MG63 (cell line): ENCODE measurements around the gene CYTH1. TPM values are rescaled to one million over a fixed set of nuclear protein-coding genes. Genes with fewer than 3 reads are reported as not detected.

ENCODE experiments used
- DNase-seq: peaks from one replicate; pipeline ENCODE4 v3.0.0-alpha.2; 2020
- H3K27me3 ChIP-seq: fragments of 250-450 bp; sonication (Bioruptor Pico); 2 replicates; pipeline ENCODE4 v1.5.1; 2020; ENCODE audit warnings: mild to moderate bottlenecking, moderate library complexity
- H3K36me3 ChIP-seq: fragments of 250-450 bp; sonication (Bioruptor Pico); 2 replicates; pipeline ENCODE4 v1.5.1; 2020; ENCODE audit warnings: mild to moderate bottlenecking, moderate library complexity
- H3K4me3 ChIP-seq: fragments of 250-450 bp; sonication (Bioruptor Pico); 2 replicates; pipeline ENCODE4 v1.5.1; 2020; ENCODE audit warnings: mild to moderate bottlenecking, moderate library complexity
- H3K9me3 ChIP-seq: fragments of 250-450 bp; sonication (Bioruptor Pico); 2 replicates; pipeline ENCODE4 v1.5.1; 2020; ENCODE audit warnings: mild to moderate bottlenecking, moderate library complexity
- total RNA-seq: library from RNA; depleted of rRNA; stranded (reverse); fragments of >200 nt; shearing (Covaris generic); gene quantifications from 2 replicates; pipeline ENCODE4 v1.2.3, GENCODE V29; 2014; ENCODE audit warnings: low replicate concordance

Gene CYTH1
- total RNA-seq, 1 experiment from 2014 or later = 11.2 TPM

DNA sequence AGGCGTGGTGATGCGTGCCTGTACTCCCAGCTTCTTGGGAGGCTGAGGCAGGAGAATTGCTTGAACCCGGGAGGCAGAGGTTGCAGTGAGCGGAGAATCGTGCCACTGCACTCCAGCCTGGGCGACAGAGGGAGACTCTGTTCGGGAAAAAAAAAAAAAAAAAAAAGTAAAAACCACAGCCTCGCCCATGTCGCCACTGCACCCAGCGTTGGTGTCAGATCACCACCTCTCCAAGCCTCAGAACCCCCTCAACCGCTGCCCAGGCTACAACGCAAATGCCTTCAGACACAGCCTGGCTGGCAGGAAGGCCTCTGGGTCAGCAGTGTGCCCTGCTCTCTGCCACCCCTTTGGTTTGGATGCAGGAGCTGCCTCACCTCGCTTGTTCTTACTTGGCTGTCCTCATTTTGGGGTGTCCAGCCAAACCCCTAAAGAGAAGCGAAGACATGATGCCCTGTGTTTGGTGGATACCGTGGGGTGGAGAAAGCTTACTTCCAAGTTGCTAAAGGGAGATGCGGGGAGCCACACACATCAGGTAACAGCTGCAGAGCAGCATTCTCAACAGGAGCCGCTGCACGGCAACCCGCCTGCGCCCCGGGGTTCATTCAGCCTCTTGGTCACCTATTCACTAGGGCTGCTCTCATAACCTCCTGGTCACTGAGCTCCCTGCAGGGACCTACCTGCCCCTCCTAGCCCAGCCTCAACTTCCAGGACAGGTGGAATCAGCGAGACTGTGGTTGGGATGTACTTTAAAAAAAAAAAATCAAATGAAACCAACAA, 13.0 kb upstream of the CYTH1 start:
- Histone ChIP-seq H3K27me3 (no peaks in the 10 kb centered on the region), H3K4me3 (no peak overlapping the region), H3K9me3 (no peaks in the 10 kb centered on the region), H3K36me3 (peaks cover 88% of the 10 kb centered on the region)
- DNase-seq = no peak

DNA sequence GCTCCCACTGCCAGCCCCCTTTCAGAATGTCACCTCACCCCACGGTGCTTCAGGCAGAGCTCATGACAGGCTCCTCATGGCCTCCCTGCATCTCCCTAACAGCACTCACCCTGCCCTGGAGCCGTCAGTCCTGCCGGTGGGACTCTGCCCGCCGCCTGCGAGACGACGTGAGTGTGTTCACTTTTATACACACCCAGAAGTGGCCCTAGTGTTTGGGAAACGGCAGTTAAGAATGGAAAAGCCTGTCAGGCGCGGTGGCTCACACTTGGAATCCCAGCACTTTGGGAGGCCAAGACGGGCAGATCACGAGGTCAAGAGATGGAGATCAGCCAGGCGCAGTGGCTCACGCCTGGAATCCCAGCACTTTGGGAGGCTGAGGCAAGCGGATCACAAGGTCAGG, 12.3 kb upstream of the CYTH1 start:
- Histone ChIP-seq H3K4me3 (no peak overlapping the region), H3K27me3 (no peaks in the 10 kb centered on the region), H3K36me3 (peaks cover 86% of the 10 kb centered on the region), H3K9me3 (no peaks in the 10 kb centered on the region)
- no peak for DNase-seq

DNA sequence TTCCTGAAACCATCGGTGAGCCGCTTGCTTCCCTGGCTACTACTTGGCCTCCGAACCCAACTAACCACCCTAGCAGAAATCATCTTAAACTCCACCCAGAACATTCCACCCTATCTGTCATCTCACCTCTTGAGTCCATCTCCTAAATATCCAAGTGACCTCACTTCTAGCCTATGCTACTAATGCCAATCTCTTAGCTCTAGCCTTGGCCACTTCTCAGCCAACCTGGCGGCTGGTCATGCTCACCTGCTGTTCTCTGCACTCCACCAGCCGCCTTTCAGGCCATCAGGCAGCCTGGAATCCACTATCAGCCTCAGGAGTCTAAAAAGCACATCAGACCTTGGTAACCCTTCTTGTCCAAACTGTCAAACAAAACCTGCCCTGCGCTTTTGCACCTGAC, 11.9 kb upstream of the CYTH1 start:
- Histone ChIP-seq H3K36me3 (peaks cover 82% of the 10 kb centered on the region), H3K4me3 (no peak overlapping the region)

DNA sequence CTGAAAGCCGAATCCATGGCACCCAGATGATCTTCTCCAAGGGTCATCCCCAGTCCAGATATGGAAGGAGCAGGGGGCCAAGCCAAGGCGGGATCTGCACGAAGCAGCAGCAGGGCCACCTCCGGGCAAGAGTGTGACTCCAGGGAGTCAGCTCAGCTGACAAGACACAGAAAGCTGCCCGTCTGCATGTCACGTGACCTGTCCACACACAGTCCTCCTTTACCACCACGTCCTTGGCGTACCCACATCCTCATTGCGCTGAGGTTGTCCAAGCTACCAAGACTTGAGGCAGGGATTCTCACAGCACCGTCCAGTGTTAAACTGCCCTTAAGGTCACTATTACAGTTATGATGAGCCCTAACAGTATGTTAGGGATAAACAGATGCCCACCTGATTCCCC, 11.3 kb upstream of the CYTH1 start:
- Histone ChIP-seq H3K4me3 (no peak overlapping the region), H3K9me3 (no peaks in the 10 kb centered on the region), H3K36me3 (peaks cover 80% of the 10 kb centered on the region), H3K27me3 (no peaks in the 10 kb centered on the region)
- DNase-seq = no peak

More for the DNA sequence above, 11.9 kb upstream of the CYTH1 start:
- no peak for DNase-seq
- Histone ChIP-seq H3K27me3 (no peaks in the 10 kb centered on the region), H3K9me3 (no peaks in the 10 kb centered on the region)

DNA sequence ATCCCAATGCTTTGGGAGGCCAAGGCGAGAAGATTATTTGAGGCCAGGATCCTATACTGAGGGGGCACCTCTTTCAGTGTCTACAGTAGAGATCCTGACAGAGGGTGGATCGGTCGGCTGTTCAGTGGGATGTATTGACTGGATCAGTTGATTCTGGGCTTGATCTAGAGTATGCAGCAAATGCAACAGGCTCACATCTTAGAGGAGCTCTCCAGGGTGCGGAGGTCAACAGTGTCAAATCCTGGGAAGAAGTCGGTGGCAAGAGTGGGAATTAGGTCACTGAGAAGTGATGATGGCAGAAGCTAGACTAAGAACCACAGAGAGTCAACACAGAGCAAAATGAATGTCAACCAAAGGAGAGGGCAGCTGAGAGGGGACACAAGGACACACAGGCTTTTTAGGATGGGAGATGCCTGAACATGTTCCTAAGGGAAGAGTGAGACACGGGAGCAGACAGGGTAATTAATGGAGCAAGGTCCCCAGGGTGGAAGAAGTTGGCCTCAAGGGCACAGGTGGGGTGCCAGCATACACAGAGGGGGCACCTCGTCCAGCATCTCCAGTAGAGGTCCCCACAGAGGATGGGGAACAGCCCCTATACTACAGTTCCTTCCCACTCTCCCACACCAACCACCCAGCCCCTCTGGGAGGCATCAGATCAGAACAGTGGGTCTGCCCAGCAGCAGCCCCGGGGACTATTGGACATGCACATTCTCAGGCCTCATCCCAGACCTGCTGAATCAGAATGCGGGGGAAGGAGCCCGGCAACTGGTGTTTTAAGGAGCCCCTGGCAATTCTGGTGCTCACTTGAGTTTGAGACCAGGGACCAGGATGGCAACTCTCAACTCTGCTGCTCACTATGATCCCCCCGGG, 10.0 kb upstream of the CYTH1 start:
- H3K36me3 ChIP-seq = peaks cover 72% of the 10 kb centered on the region
- H3K4me3 ChIP-seq = no peak overlapping the region
- no peaks in the 10 kb centered on the region for H3K9me3 ChIP-seq
- no peaks in the 10 kb centered on the region for H3K27me3 ChIP-seq
- no peak for DNase-seq

DNA sequence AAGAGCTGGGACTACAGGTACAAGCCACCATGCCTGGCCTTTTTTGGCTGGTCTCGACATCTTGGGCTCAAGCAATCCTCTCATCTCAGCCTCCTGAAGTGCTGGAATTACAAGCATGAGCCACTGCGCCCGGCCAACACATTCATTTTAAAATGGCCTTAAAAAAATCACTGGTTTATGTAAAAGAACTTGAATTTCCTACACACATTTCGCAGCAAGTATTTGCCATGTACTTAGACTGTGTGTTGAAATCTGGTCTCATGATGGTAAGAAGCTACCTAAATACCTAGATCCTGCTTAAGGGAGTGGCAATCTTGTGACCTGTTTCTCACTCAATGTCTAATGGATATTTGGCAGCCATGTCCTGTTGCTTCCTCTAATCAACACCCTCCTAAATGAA, 8.5 kb upstream of the CYTH1 start:
- Histone ChIP-seq H3K4me3 (no peak overlapping the region), H3K9me3 (no peaks in the 10 kb centered on the region), H3K36me3 (peaks cover 59% of the 10 kb centered on the region), H3K27me3 (no peaks in the 10 kb centered on the region)
- DNase-seq = no peak

DNA sequence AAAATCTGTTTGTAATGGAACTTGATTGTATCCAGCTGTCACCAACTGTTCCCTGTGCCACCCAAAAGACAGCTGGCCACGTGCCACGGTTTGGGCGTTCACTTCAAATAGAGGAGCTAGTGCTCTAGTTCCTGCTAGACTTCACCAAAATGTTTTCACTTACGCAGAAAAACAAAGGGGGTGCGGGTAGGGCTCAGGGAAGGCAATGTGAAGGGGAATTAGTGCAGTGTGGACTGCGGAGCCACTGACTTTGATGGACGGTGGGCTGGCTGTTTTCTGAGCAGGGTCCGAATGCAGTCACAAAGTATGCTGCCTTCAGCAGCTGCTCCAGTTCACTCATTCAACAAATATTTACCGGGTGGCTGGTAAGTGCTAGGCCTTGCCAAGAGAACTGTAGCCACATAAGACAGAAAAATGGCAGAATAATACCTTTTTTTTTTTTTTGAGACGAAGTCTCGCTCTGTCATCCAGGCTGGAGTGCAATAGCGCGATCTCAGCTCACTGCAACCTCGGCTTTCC, 7.6 kb upstream of the CYTH1 start:
- no peak overlapping the region for H3K4me3 ChIP-seq

DNA sequence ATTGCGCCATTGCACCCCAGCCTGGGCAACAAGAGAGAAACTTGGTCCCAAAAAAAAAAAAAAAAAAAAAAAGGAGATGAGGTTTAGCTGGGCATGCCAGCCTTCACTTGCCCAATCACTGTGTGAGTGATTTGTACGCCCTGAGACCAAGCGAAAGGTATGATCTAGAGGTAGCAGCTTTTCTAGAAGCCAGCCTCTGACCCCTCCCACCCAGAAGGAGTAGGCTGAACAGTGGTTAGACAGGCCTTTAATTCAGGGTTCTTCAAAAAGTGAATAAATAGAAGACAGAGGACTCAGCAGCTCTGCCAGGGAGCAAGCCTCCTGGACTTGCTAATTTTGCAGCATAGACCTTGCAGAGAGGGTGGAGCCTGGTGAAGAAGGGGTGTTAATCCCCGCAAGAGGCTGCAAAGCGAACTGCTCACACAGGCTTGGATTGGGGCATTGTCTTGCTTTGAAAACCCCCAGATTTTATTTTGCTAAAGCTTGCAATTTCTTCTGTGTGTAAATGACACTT, 7.1 kb upstream of the CYTH1 start:
- DNase-seq = no peak
- Histone ChIP-seq H3K4me3 (no peak overlapping the region), H3K9me3 (no peaks in the 10 kb centered on the region), H3K36me3 (peaks cover 49% of the 10 kb centered on the region), H3K27me3 (no peaks in the 10 kb centered on the region)

More for the DNA sequence above, 7.6 kb upstream of the CYTH1 start:
- DNase-seq = no peak
- H3K36me3 ChIP-seq = peaks cover 53% of the 10 kb centered on the region
- no peaks in the 10 kb centered on the region for H3K9me3 ChIP-seq
- H3K27me3 ChIP-seq = no peaks in the 10 kb centered on the region

DNA sequence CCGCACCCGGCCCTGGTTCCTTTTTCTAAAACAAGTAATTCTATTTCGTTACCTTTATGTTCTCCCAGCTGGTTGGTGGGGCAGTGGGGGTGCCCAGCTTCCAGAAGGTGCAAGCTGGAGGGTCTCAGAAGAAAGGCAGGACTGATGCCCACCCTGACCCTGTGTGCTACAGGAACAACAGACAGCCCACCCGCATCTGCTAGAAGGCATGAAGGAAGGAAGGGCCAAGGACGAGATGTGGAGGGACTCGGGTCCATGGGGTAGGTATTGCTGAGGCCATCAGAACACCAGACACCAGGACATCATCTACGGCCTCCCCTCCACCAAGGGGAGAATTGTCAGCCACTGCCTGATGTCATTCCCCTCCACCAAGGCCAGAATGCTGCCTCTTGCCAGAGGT, 6.4 kb upstream of the CYTH1 start:
- Histone ChIP-seq H3K27me3 (no peaks in the 10 kb centered on the region), H3K36me3 (peaks cover 42% of the 10 kb centered on the region), H3K4me3 (no peak overlapping the region), H3K9me3 (no peaks in the 10 kb centered on the region)
- no peak for DNase-seq

DNA sequence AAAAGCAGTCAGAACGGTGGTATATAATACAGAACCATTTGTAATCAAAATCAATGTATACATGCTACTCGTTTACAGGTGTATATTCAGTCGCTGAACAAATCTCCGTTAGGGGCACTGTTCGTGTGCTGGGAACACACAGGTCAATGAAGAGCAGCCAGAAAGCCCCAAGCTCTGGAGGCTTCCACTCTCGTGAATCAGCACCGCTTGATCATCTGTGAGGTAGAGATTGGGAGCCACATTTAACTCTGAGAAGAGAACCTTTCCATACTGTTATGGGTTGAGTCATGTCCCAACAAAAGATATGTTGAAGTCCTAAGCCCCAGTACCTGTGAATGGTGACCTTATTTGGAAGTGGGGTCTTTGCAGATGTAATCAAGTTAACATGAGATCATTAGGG, 5.4 kb upstream of the CYTH1 start:
- DNase-seq = no peak
- Histone ChIP-seq H3K36me3 (peaks cover 36% of the 10 kb centered on the region), H3K27me3 (no peaks in the 10 kb centered on the region), H3K4me3 (no peak overlapping the region), H3K9me3 (no peaks in the 10 kb centered on the region)

DNA sequence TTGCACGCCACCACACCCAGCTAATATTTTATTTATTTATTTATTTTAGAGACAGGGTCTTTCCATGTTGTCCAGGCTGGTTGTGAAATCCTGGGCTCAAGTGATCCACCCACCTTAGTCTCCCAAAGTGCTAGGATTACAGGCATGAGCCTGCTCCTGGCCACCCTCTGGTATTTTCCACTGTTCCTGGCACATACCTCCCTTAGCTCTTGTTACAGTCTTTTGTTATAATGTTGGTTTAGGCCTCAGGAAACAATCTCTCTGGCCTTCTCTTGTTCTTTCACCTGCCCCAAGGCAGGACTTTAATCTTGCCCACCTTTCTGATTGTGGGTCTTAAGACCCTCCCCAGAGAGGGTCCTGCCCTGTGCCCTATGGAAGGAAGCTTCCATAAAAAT, 3.6 kb upstream of the CYTH1 start:
- DNase-seq = no peak
- H3K9me3 ChIP-seq = no peaks in the 10 kb centered on the region
- peaks cover 20% of the 10 kb centered on the region for H3K36me3 ChIP-seq
- no peaks in the 10 kb centered on the region for H3K27me3 ChIP-seq
- no peak overlapping the region for H3K4me3 ChIP-seq

DNA sequence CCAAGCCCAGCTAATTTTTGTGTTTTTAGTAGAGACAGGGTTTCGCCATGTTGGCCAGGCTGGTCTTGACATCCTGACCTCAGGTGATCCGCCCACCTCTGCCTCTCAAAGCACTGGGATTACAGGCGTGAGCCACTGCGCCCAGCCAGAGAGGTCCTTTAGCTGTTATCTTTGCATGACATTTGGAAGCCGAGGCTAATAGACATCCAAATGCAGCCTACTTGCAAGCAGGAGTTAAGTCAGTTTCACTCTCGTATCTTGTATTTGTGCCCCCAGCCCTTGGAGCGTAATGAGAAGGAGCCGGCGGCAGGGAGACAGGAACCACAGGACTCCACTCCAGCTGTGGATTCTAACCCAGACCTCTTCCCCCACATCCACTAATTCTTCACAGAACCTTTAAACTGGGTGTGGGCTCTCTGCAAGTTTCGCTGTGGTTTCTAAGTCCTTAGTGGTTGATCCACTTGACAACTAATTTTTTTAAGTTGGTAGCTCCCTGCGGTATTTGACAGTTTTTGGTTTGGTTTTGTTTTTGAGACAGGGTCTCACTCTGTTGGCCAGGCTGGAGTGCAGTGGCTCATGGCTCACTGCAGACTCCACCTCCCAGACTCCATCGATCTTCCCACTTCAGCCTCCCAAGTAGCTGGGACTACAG, 3.1 kb upstream of the CYTH1 start:
- H3K36me3 ChIP-seq = peaks cover 15% of the 10 kb centered on the region
- no peaks in the 10 kb centered on the region for H3K9me3 ChIP-seq
- DNase-seq = no peak
- H3K4me3 ChIP-seq = no peak overlapping the region
- H3K27me3 ChIP-seq = no peaks in the 10 kb centered on the region

DNA sequence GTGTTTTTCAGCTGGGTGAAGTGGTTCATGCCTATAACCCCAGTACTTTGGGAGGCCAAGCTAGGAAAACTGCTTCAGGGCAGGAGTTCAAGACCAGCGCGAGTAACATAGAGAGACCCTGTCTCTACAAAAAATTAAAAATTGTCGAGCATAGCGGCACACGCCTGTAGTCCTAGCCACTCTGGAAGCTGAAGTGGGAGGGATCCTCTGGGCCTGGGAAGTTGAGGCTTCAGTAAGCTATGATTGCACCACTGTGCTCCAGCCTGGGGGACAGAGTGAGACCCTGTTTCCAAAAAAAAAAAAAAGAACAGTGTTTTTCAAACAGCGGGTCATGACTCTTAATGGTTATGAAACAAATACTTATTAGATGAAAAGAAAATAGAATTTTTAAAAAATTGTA, 2.3 kb upstream of the CYTH1 start:
- no peak overlapping the region for H3K4me3 ChIP-seq

DNA sequence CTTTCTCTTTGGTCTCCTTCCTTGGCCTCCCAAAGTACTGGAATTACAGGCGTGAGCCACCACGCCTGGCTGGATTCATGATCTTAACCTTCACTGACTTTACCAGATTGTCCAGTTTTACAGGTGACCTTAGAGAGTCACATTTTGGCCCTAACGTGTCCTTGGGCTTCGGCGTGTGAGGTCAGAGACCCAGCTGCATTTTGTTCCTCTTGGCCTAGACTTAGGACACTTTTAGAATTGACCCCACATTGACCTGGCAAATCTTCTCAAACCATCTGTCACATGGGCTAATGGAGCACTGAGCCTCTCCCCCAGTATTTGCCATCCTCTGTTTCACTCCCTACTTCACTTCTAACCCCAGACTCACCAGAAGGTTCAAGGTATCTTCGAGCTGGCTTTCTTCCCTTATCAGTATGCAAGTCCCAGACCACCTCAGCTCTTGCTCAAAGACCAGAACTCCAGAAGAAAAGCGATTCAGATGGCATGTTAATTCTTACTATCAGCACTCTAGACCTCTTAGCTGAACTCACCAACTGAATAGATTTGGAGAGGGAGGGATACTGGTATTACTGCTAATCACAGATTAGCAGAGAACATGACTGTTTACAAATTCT, 1.7 kb upstream of the CYTH1 start:
- Histone ChIP-seq H3K9me3 (no peaks in the 10 kb centered on the region), H3K4me3 (no peak overlapping the region), H3K27me3 (no peaks in the 10 kb centered on the region), H3K36me3 (peaks cover 12% of the 10 kb centered on the region)
- DNase-seq = no peak

More for the DNA sequence above, 2.3 kb upstream of the CYTH1 start:
- Histone ChIP-seq H3K36me3 (peaks cover 12% of the 10 kb centered on the region), H3K9me3 (no peaks in the 10 kb centered on the region), H3K27me3 (no peaks in the 10 kb centered on the region)
- DNase-seq = no peak

DNA sequence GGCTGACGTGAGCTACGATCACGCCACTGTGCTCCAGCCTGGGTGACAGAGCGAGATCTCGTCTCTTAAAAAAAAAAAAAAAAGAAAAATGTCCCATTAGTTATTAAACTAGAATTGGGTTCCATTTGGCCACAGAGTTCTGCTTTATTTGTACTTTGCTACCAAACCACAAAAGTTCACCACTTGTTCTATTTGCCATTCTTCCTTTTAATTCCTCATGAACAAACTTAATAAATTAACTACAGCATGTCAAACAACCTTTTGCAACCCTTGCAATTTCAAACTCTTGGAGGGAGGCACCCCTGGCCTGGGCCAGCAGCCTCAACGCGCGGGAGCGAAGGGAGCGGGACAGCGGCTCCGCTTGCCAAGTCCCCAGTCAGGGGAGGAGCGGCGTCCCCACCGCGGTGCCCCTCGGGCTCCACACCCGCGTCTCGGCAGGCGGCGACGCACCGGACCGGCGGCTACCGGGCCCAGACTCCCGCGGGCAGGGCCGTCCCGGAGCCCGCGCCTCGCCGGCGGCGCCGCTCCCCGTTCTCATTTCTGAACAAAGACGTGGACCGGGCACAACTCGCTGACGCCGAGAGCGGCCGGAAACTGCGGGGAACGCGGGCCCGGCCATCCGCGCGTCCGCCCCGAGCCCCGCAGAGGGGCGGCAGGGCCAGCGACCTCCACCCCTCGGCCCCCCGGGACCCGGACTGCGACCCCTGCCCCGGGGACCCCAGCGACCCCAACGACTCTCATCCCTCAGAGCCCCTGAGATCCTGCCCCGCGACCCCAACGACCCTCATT, 775 bp downstream of the CYTH1 start:
- DNase-seq = peak; percentile 52
- Histone ChIP-seq H3K36me3 (no peaks in the 10 kb centered on the region), H3K27me3 (no peaks in the 10 kb centered on the region)

DNA sequence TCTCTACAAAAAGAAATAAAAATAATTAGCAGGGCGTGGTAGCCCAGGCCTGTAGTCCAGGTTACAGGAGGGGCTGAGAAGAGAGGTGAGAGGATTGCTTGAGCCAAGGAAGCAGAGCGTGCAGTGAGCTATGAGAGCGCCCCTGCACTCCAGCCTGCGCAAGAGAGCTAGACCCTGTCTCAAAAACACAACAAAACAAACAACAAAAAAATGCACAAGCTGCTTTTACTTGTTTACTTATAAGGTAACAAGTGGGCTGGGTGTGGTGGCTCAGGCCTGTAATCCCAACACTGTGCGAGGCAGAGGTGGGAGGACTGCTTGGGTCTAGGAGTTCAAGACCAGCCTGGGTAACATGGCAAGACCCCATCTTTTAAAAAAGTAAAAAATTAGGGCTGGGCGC, 1.7 kb downstream of the CYTH1 start:
- H3K36me3 ChIP-seq = no peaks in the 10 kb centered on the region
- H3K9me3 ChIP-seq = no peaks in the 10 kb centered on the region
- H3K27me3 ChIP-seq = no peaks in the 10 kb centered on the region
- H3K4me3 ChIP-seq = no peak overlapping the region
- no peak for DNase-seq

More for the DNA sequence above, 775 bp downstream of the CYTH1 start:
- Histone ChIP-seq H3K9me3 (no peaks in the 10 kb centered on the region), H3K4me3 (peak overlapping the region; percentile 64)
